Measurements from ENCODE around the gene SIGLEC8. TPM values are rescaled to one million over a fixed set of nuclear protein-coding genes. Genes with fewer than 3 reads are reported as not detected.

Gene SIGLEC8
- polyA plus RNA-seq, 12 donors: 0.08 to 0.29 (median 0.17) TPM; not detected in 8

GRCh38 chr19:51402117-51402516, 56.1 kb downstream of the SIGLEC8 start:
- DNase-seq: no peak

Other genes with a start within 250 kb of the SIGLEC8 start
- 1 to 10 TPM in 10 of 12 donors, not detected in 2; 1.4 to 6.3 (median 3.0) TPM for gene CD33, start 233.4 kb downstream of the SIGLEC8 start, polyA plus RNA-seq (ENCODE audit: insufficient read length in 12 of 12)
- not detected for gene SIGLECL1, start 207.4 kb downstream of the SIGLEC8 start, polyA plus RNA-seq (ENCODE audit: insufficient read length in 12 of 12)
- gene IGLON5, start 146.8 kb downstream of the SIGLEC8 start, polyA plus RNA-seq (ENCODE audit: insufficient read length in 12 of 12): under 1 TPM in 8 of 12 donors, not detected in 4; 0.07 to 0.61 (median 0.18) TPM
- 1 to 10 TPM in 7 of 12 donors, under 1 TPM in 3, not detected in 2; 0.74 to 2.2 (median 1.2) TPM for gene VSIG10L, start 116.3 kb downstream of the SIGLEC8 start, polyA plus RNA-seq (ENCODE audit: insufficient read length in 12 of 12)
- 10 to 100 TPM in 11 of 12 donors, not detected in 1; 34.1 to 50.4 (median 38.8) TPM for gene ETFB, start 92.1 kb downstream of the SIGLEC8 start, polyA plus RNA-seq (ENCODE audit: insufficient read length in 12 of 12)
- 1 to 10 TPM in 3 of 12 donors, under 1 TPM in 6, not detected in 3; 0.53 to 1.9 (median 0.90) TPM for gene CLDND2, start 89.5 kb downstream of the SIGLEC8 start, polyA plus RNA-seq (ENCODE audit: insufficient read length in 12 of 12)
- gene NKG7, start 85.8 kb downstream of the SIGLEC8 start, polyA plus RNA-seq (ENCODE audit: insufficient read length in 12 of 12): 1 to 10 TPM in 10 of 12 donors, not detected in 2; 1.1 to 6.1 (median 2.3) TPM
- not detected for gene LIM2, start 70.5 kb downstream of the SIGLEC8 start, polyA plus RNA-seq (ENCODE audit: insufficient read length in 12 of 12)
- gene C19orf84, start 67.9 kb downstream of the SIGLEC8 start, polyA plus RNA-seq (ENCODE audit: insufficient read length in 12 of 12): under 1 TPM in 1 of 12 donors, not detected in 11; 0.50 TPM
- 1 to 10 TPM in 1 of 12 donors, under 1 TPM in 9, not detected in 2; 0.31 to 2.6 (median 0.69) TPM for gene SIGLEC10, start 40.8 kb downstream of the SIGLEC8 start, polyA plus RNA-seq (ENCODE audit: insufficient read length in 12 of 12)
- gene CEACAM18, start 20.1 kb upstream of the SIGLEC8 start, polyA plus RNA-seq (ENCODE audit: insufficient read length in 12 of 12): not detected
- gene SIGLEC12, start 43.3 kb upstream of the SIGLEC8 start, polyA plus RNA-seq (ENCODE audit: insufficient read length in 12 of 12): under 1 TPM in 7 of 12 donors, not detected in 5; 0.12 to 0.43 (median 0.15) TPM
- gene SIGLEC6, start 73.2 kb upstream of the SIGLEC8 start, polyA plus RNA-seq (ENCODE audit: insufficient read length in 12 of 12): under 1 TPM in 8 of 12 donors, not detected in 4; 0.13 to 0.70 (median 0.22) TPM
- 10 to 100 TPM in 2 of 12 donors, 1 to 10 TPM in 9, not detected in 1; 6.9 to 14.0 (median 9.2) TPM for gene ZNF175, start 112.8 kb upstream of the SIGLEC8 start, polyA plus RNA-seq (ENCODE audit: insufficient read length in 12 of 12)
- gene SIGLEC5, start 171.9 kb upstream of the SIGLEC8 start, polyA plus RNA-seq (ENCODE audit: insufficient read length in 12 of 12): 1 to 10 TPM in 1 of 12 donors, under 1 TPM in 7, not detected in 4; 0.18 to 1.9 (median 0.31) TPM
- gene SIGLEC14, start 188.4 kb upstream of the SIGLEC8 start, polyA plus RNA-seq (ENCODE audit: insufficient read length in 12 of 12): 1 to 10 TPM in 7 of 12 donors, under 1 TPM in 3, not detected in 2; 0.65 to 2.4 (median 1.4) TPM
- 10 to 100 TPM in 2 of 12 donors, 1 to 10 TPM in 9, not detected in 1; 4.0 to 11.2 (median 7.4) TPM for gene SPACA6, start 234.9 kb upstream of the SIGLEC8 start, polyA plus RNA-seq (ENCODE audit: insufficient read length in 12 of 12)

All from muscle of arm (tissue), 12 donors.